BJ (cell line): ENCODE measurements around the gene WNT16. TPM values are rescaled to one million over a fixed set of nuclear protein-coding genes. Genes with fewer than 3 reads are reported as not detected.

Source experiments
- CTCF ChIA-PET: fragments of 350-600 bp; formaldehyde crosslinking; extraction: SDS; loops from one replicate; lab custom pipeline; 2021; ENCODE audit warnings: antibody characterized with exemption, inconsistent platforms; lab: Yijun Ruan, JAX
- POLR2A ChIA-PET: fragments of 300-600 bp; sonication (Branson Sonifier 250); formaldehyde crosslinking; extraction: SDS; loops from one replicate; lab custom pipeline; 2021; ENCODE audit warnings: antibody characterized with exemption; lab: Charles Lee
- DNase-seq: peaks from one replicate; pipeline ENCODE4 v3.0.0-alpha.2; 2011; ENCODE audit warnings: low read depth
- H3K27me3 ChIP-seq: 2 replicates; pipeline ENCODE4 v1.6.0; 2011; ENCODE audit warnings: low read length; ENCODE audit not compliant: control insufficient read depth, insufficient read depth
- H3K36me3 ChIP-seq: 2 replicates; pipeline ENCODE4 v1.5.1; 2011; ENCODE audit warnings: low read length; ENCODE audit not compliant: control insufficient read depth, insufficient read depth
- H3K4me3 ChIP-seq: 2 replicates; pipeline ENCODE4 v1.5.1; 2011; ENCODE audit warnings: low read depth, mild to moderate bottlenecking, control low read depth, low read length
- CTCF ChIP-seq: IDR thresholded peaks from 2 replicates; pipeline ENCODE4 v1.5.1; 2011; ENCODE audit warnings: low read depth, mild to moderate bottlenecking, control low read depth, inconsistent platforms, low read length, moderate library complexity; ENCODE audit not compliant: insufficient read depth
- polyA plus RNA-seq: library from polyadenylated mRNA; depleted of rRNA; stranded (reverse); fragments of >200 nt; gene quantifications from 2 replicates; pipeline ENCODE4 v1.2.3, GENCODE V29; 2011

WNT16 gene
- polyA plus RNA-seq, 1 experiment, result 0.02 TPM

- H3K36me3 ChIP-seq, result no peaks in the 10 kb centered on the region
- ChIA-PET POLR2A (no interaction called here), CTCF (interaction anchor here (1.0 kb wide), 1 partner anchor 36 kb away, joined by 3 read pairs; no protein-coding TSS in a partner anchor)
- no peak overlapping the region for H3K4me3 ChIP-seq
- peaks cover 24% of the 10 kb centered on the region for H3K27me3 ChIP-seq
- no peak for DNase-seq
- TF ChIP-seq CTCF, result no peak
Observed at GRCh38 chr7:121331048-121331447, 2.2 kb downstream of the WNT16 start.

- no peaks in the 10 kb centered on the region for H3K36me3 ChIP-seq
- ChIA-PET POLR2A (no interaction called here), CTCF (interaction anchor here (1.0 kb wide), 1 partner anchor 35 kb away, joined by 3 read pairs; no protein-coding TSS in a partner anchor)
- no peak overlapping the region for H3K4me3 ChIP-seq
- DNase-seq, result no peak
- no peak for TF ChIP-seq CTCF
- H3K27me3 ChIP-seq, result peaks cover 24% of the 10 kb centered on the region
Observed at GRCh38 chr7:121331574-121331973, 2.8 kb downstream of the WNT16 start.

GRCh38 chr7:121334376-121334775, 5.6 kb downstream of the WNT16 start:
- no peak overlapping the region for H3K4me3 ChIP-seq
- no peak for TF ChIP-seq CTCF
- H3K36me3 ChIP-seq, result no peaks in the 10 kb centered on the region
- peaks cover 11% of the 10 kb centered on the region for H3K27me3 ChIP-seq
- DNase-seq, result no peak
- CTCF ChIA-PET, result no interaction called here
- POLR2A ChIA-PET, result no interaction called here

- H3K4me3 ChIP-seq, result no peak overlapping the region
- CTCF ChIA-PET, result interaction anchor here (0.6 to 0.7 kb wide), 2 partner anchors 435 to 806 kb away, joined by 3 read pairs; no protein-coding TSS in a partner anchor
- peaks cover 5% of the 10 kb centered on the region for H3K27me3 ChIP-seq
- DNase-seq, result peak; percentile 61
- no peak for TF ChIP-seq CTCF
- POLR2A ChIA-PET, result no interaction called here
- H3K36me3 ChIP-seq, result no peaks in the 10 kb centered on the region
Observed at GRCh38 chr7:121334875-121335648, 6.3 kb downstream of the WNT16 start.

GRCh38 chr7:121336579-121336978, 7.8 kb downstream of the WNT16 start:
- no peak for TF ChIP-seq CTCF
- 0 out of 2 replicates have a peak, but pooled peaks cover under 1% of the 10 kb centered on the region for H3K27me3 ChIP-seq
- CTCF ChIA-PET, result interaction anchor here (1.0 to 1.5 kb wide), 4 partner anchors 9 to 530 kb away, joined by 3 to 7 read pairs (median 4); partner anchors contain the start of gene CPED1
- no peak for DNase-seq
- H3K36me3 ChIP-seq, result no peaks in the 10 kb centered on the region
- H3K4me3 ChIP-seq, result no peak overlapping the region
- POLR2A ChIA-PET, result interaction anchor here (0.7 kb wide), 1 partner anchor 31 kb away, joined by 3 read pairs; no protein-coding TSS in a partner anchor
